ENCODE data around the gene ITGB2. TPM values are rescaled to one million over a fixed set of nuclear protein-coding genes. Genes with fewer than 3 reads are reported as not detected.

The ITGB2 gene
- total RNA-seq, 1 donor from 2014 or later, result 18.6 TPM

DNA sequence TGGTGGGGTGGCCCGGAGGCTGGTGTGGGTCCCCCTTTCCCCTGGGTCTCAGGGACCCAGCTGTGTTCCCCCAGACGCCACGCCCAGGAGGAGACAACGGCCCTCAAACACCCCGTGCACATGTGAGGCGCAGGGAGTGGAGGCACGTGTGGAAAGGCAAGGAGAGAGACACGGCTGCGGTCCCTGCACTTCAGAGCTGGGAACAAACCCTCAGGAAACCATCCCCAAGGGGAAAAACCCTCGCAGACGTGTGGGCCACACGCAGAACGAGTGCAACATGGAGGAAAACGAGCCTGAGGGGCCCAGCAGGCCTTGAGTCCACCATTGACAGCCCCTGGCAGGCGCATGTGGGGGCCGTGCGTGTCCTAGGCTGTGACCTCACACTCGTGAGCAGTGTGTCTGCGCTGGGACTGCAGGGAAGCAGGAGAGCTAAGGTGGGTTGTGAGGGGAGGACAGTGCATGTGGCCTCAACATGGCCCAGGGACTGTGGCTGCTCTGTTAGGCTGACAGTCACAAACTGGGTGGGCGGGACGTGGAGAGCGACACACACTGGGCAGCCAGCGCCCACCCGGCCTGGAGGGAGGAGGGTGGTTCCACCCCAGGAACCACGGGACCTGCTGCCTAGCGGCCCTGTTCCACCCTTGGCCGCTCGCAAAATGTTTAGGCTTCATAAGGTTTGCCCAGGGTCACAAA is 20.0 kb downstream of the ITGB2 start:
- no peaks in the 10 kb centered on the region for H3K36me3 ChIP-seq
- H3K4me1 ChIP-seq, result no peaks in the 10 kb centered on the region
- intact Hi-C loops (cut with micrococcal nuclease), result no loop called here
- H3K27me3 ChIP-seq (ENCODE audit: low read depth), result peaks cover 27% of the 10 kb centered on the region
- TF ChIP-seq, protein P1, sequence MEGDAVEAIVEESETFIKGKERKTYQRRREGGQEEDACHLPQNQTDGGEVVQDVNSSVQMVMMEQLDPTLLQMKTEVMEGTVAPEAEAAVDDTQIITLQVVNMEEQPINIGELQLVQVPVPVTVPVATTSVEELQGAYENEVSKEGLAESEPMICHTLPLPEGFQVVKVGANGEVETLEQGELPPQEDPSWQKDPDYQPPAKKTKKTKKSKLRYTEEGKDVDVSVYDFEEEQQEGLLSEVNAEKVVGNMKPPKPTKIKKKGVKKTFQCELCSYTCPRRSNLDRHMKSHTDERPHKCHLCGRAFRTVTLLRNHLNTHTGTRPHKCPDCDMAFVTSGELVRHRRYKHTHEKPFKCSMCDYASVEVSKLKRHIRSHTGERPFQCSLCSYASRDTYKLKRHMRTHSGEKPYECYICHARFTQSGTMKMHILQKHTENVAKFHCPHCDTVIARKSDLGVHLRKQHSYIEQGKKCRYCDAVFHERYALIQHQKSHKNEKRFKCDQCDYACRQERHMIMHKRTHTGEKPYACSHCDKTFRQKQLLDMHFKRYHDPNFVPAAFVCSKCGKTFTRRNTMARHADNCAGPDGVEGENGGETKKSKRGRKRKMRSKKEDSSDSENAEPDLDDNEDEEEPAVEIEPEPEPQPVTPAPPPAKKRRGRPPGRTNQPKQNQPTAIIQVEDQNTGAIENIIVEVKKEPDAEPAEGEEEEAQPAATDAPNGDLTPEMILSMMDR (IDR thresholded peaks at IDR 0.05; ENCODE audit: borderline replicate concordance), result no peak
- no peak overlapping the region for H3K4me3 ChIP-seq
- DNase-seq, result no peak
- H3K27ac ChIP-seq (replicated peaks), result no peak overlapping the region
- H3K9me3 ChIP-seq (replicated peaks), result no peaks in the 10 kb centered on the region

GRCh38 chr21:44899768-44900558 is 20.7 kb downstream of the ITGB2 start:
- TF ChIP-seq, protein P1 (IDR thresholded peaks at IDR 0.05; ENCODE audit: borderline replicate concordance), result no peak
- Histone ChIP-seq H3K4me3 (no peak overlapping the region), H3K27me3 (ENCODE audit: low read depth) (peaks cover 27% of the 10 kb centered on the region), H3K9me3 (replicated peaks) (no peaks in the 10 kb centered on the region), H3K36me3 (no peaks in the 10 kb centered on the region), H3K27ac (replicated peaks) (no peak overlapping the region), H3K4me1 (no peaks in the 10 kb centered on the region)
- peak; percentile 13 for DNase-seq
- intact Hi-C loops (cut with micrococcal nuclease), result no loop called here

GRCh38 chr21:44898851-44899767 is 21.6 kb downstream of the ITGB2 start:
- H3K27me3 ChIP-seq (ENCODE audit: low read depth), result peaks cover 30% of the 10 kb centered on the region
- peak; percentile 5 for DNase-seq
- no peak overlapping the region for H3K4me3 ChIP-seq
- no peaks in the 10 kb centered on the region for H3K36me3 ChIP-seq
- intact Hi-C loops (cut with micrococcal nuclease), result no loop called here
- no peak overlapping the region for H3K27ac ChIP-seq (replicated peaks)
- no peaks in the 10 kb centered on the region for H3K9me3 ChIP-seq (replicated peaks)
- H3K4me1 ChIP-seq, result no peaks in the 10 kb centered on the region
- TF ChIP-seq, protein P1 (IDR thresholded peaks at IDR 0.05; ENCODE audit: borderline replicate concordance), result no peak

GRCh38 chr21:44898011-44898488 is 22.6 kb downstream of the ITGB2 start:
- peaks cover 39% of the 10 kb centered on the region for H3K27me3 ChIP-seq (ENCODE audit: low read depth)
- DNase-seq, result no peak
- no peak overlapping the region for H3K4me3 ChIP-seq
- no peaks in the 10 kb centered on the region for H3K4me1 ChIP-seq
- no peaks in the 10 kb centered on the region for H3K36me3 ChIP-seq
- TF ChIP-seq, protein P1 (IDR thresholded peaks at IDR 0.05; ENCODE audit: borderline replicate concordance), result no peak
- intact Hi-C loops (cut with micrococcal nuclease), result no loop called here
- no peak overlapping the region for H3K27ac ChIP-seq (replicated peaks)
- H3K9me3 ChIP-seq (replicated peaks), result no peaks in the 10 kb centered on the region

Measured in left ventricle myocardium inferior (tissue), 1 donor.